ENCODE measurements around the gene CHAC1.

The CHAC1 gene

GRCh38 chr15:40925495-40925862, 27.8 kb upstream of the CHAC1 start:
- no peak for DNase-seq

GRCh38 chr15:40925863-40926658, 27.2 kb upstream of the CHAC1 start:
- DNase-seq: no peak

DNA sequence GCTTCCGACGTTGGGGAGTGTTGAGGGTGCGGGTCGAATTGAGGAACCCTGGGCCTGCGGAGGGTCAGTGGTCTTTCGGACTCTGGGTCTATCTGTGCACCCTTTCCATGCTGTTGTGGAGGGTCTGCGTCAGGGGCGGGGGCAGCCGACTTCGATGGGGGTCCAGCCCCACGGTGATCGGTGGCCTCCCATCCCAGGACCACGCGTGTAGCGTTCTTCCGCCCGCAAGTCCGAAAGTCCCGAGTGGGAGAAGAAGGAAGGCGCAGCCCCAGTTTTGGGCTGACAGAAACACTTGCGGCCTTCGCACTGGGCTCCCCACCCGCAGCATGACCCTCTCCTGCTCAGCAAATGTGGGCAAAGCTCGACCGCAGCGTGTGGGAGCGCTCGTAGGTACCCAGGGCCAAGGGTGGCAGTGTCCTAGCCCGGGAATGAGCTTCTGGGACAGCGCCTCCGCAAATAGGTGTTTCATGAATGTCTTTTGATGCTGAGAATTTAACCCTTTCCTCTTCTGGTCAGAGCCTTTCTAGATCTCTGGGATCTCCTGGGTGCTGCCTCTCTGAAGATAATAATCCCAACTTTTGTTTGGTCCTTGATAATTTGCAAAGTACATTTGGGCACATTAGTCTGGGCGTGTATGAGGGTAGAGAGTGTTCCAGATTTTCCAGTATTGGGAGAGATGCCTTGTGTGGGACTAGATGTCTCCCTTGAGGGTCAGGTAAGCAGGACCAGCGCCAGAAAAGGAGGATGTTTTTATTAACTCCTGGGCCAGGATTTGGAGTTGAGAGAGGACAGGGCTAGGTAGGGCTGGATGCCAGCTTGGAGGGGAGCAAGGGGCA, 26.4 kb upstream of the CHAC1 start:
- DNase-seq: no peak

- DNase-seq: no peak
These were observed 25.8 kb upstream of the CHAC1 start for GRCh38 chr15:40927495-40927872.

- no peak for DNase-seq
These were observed 25.1 kb upstream of the CHAC1 start for GRCh38 chr15:40927873-40928806.

- DNase-seq: peak; percentile 41
These were observed 24.2 kb upstream of the CHAC1 start, which contains the start of gene DLL4 for GRCh38 chr15:40928821-40929659. TSS of gene DLL4 (plus strand) at chr15:40929340. CDS start at chr15:40929669, 329 bp downstream.

DNA sequence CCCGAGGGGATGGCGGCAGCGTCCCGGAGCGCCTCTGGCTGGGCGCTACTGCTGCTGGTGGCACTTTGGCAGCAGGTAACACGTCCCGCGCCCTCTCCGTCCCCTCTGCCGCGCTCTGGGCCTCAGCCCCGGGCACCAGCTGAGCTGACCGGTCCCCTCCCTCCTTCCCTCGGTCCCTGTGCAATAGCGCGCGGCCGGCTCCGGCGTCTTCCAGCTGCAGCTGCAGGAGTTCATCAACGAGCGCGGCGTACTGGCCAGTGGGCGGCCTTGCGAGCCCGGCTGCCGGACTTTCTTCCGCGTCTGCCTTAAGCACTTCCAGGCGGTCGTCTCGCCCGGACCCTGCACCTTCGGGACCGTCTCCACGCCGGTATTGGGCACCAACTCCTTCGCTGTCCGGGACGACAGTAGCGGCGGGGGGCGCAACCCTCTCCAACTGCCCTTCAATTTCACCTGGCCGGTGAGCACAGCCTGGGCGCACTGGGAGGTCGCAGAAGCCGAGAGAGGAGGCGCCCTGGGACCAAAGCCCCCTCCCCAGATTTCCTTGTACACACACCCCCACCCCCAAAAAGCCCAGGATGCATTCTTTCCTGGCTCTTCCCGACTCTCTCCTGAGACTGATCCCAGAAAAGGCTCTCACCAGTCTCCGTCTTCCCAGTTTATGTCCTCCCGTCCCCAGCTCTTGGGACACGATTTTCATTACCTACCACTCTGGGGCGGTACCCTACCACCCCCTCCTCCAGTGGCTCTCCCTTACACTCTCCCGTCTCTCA, 23.4 kb upstream of the CHAC1 start:
- DNase-seq: peak; percentile 61

DNA sequence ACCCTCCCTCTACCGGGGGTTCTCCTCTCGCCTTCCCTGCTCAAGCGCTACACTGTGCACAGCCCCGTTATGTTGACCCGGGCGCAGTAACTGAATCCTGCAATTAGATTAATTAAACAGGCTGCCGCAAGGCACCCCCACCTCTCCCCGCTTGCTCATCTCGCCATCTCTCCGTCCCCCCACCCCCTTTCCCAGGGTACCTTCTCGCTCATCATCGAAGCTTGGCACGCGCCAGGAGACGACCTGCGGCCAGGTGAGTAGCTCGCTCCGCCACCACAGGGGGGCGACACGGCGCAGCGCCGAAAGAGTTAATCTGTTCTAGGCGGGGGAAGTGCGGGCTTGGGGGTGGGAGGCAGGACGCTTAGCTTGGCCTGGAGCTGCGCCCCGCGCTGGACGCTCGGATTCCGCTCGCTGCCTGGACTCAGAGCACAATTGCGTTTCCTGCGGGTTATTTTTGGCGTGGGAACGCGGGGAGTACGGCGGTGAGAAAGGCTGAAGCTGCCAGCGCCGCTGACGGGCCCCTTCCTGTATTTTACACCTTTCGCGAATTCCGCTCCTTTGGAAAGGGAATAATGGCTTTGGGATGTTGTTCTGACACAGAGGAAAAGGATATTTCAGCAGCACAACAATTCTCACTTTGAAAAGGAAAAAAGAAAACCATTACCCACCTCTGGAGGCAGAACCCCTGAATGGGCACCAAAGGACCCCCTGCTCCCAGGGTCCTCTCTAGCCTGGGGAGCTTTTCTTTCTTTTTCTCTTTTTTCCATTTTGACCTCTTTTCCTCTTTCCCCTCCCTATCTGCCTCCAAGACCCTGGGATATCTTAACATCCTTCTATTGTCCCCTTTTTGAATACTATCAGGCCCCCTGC, 22.6 kb upstream of the CHAC1 start:
- DNase-seq: no peak

DNA sequence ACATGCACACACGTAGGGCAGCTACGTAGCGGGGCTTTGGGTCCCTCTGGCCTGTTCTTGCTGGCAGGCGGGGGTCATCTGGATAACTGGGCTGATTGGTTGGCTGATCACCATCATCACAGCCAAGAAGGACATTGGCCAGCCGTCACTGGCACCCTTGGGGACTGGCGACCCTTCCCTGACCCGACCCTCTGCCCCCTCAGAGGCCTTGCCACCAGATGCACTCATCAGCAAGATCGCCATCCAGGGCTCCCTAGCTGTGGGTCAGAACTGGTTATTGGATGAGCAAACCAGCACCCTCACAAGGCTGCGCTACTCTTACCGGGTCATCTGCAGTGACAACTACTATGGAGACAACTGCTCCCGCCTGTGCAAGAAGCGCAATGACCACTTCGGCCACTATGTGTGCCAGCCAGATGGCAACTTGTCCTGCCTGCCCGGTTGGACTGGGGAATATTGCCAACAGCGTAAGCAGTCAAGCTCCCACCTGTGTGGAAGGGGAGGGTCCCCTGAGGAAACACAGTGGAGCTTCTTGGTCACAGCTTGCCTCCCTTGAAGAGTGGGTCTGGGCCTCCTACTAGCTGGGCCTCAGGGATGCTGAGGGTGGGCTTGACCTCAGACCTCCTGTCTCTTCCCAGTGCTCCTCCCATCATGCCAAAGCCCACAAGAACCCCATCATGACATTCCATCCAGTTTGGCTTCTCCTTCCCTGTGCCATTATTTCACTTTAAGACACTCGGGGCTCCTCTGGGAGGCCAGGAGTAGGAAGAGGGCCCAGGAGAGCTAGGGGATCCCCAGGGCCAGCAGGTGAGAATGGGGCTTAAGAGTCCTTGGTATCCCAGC, 21.8 kb upstream of the CHAC1 start:
- no peak for DNase-seq

- no peak for DNase-seq
These were observed 21.1 kb upstream of the CHAC1 start for GRCh38 chr15:40932156-40932555.

GRCh38 chr15:40932649-40933516, 20.4 kb upstream of the CHAC1 start:
- no peak for DNase-seq

DNA sequence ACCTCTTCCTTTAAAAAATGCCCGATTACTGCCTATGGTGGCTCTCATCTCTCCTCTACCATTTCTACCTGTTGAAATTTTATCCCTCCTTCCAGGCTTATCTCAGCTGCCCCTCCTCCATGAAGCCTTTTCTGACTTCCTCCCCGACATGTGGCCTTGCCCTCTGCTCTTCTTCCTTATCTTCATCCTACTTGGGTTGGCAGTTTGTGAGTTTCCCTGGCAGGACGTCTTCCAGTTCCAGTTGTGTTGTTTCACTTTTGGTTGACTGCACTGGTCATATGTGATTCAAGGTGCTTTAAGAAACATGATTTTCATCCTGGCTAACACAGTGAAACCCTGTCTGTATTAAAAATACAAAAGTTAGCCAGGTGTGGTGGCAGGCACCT, 19.8 kb upstream of the CHAC1 start:
- peak; percentile 43 for DNase-seq

DNA sequence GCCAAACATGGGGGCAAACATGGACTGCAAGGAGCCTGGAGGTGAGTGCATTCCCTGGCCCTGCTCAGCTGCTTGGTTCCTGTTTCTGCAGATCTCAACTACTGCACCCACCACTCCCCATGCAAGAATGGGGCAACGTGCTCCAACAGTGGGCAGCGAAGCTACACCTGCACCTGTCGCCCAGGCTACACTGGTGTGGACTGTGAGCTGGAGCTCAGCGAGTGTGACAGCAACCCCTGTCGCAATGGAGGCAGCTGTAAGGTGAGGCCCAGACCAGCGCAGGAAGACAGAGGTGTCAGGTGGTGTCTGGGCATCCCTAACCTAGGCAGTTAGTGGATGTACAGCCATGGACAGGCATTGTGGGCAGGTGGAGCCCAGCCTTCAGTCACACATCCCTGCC, 18.8 kb upstream of the CHAC1 start:
- DNase-seq: no peak

DNA sequence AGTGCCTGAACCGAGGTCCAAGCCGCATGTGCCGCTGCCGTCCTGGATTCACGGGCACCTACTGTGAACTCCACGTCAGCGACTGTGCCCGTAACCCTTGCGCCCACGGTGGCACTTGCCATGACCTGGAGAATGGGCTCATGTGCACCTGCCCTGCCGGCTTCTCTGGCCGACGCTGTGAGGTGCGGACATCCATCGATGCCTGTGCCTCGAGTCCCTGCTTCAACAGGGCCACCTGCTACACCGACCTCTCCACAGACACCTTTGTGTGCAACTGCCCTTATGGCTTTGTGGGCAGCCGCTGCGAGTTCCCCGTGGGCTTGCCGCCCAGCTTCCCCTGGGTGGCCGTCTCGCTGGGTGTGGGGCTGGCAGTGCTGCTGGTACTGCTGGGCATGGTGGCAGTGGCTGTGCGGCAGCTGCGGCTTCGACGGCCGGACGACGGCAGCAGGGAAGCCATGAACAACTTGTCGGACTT, 17.0 kb upstream of the CHAC1 start:
- no peak for DNase-seq

DNA sequence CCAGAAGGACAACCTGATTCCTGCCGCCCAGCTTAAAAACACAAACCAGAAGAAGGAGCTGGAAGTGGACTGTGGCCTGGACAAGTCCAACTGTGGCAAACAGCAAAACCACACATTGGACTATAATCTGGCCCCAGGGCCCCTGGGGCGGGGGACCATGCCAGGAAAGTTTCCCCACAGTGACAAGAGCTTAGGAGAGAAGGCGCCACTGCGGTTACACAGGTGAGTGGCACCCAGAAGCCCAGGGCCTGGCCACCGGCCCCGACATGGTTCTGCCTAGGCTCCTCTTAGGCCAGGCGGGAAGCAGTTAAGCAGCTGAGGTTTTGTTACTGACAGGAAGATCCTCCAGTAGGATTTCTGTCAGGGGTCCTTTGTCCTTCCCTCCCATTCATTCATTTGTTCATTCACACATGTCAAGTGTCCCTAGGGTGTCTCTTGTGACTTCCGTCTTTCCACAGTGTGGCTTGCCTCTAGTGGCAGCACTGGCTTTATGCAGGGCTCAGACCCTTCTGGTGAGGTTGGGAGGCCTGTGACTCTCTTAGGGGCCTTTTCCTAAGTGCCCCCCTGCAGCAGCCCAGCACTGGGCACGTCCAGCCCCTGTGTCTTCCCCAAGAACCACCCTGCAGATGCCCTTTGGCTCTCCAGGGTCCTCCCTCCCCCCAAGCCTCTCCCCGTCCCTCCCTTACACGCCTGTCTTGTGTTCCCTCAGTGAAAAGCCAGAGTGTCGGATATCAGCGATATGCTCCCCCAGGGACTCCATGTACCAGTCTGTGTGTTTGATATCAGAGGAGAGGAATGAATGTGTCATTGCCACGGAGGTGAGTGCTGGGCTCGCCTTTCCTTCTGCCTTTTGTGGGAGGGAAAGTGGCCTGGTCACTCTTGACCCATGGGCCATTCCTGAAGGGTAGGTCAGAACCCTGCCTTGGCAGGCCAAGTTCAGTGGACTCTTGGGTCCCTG, 16.3 kb upstream of the CHAC1 start:
- no peak for DNase-seq

DNA sequence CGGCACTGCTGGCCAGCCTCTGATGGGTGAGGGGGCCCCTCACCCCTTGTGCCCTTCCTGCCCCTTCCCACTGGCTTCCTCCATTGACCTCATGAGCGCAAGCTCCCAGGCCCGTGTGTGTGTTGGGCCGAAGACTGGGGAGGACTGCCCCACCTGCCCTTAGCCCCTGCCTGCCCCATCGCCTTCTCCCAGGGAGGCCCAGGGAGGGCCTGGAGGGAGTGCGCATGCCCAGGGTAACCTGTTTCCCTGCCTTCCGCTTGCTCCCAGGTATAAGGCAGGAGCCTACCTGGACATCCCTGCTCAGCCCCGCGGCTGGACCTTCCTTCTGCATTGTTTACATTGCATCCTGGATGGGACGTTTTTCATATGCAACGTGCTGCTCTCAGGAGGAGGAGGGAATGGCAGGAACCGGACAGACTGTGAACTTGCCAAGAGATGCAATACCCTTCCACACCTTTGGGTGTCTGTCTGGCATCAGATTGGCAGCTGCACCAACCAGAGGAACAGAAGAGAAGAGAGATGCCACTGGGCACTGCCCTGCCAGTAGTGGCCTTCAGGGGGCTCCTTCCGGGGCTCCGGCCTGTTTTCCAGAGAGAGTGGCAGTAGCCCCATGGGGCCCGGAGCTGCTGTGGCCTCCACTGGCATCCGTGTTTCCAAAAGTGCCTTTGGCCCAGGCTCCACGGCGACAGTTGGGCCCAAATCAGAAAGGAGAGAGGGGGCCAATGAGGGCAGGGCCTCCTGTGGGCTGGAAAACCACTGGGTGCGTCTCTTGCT, 15.3 kb upstream of the CHAC1 start:
- no peak for DNase-seq
